Muscle layer of duodenum (tissue), 2 donors: Measurements from ENCODE around the gene PIK3CD.

Experiments used
- H3K27ac ChIP-seq: one replicate; pipeline ENCODE4 v1.7.0; 2013; ENCODE audit warnings: mild to moderate bottlenecking, low read length
- H3K27me3 ChIP-seq: one replicate; pipeline ENCODE4 v1.7.0; 2013; ENCODE audit warnings: low read depth, mild to moderate bottlenecking, control low read depth, low read length
- H3K36me3 ChIP-seq, 2 donors: one replicate each; pipeline ENCODE4 v1.7.0; 2013; ENCODE audit warnings: low read length in 2 of 2, control low read depth in 1 of 2, mild to moderate bottlenecking in 1 of 2; ENCODE audit not compliant: insufficient read depth in 2 of 2, control insufficient read depth in 1 of 2
- H3K4me1 ChIP-seq, 2 donors: one replicate each; pipeline ENCODE4 v1.7.0; 2013; ENCODE audit warnings: low read length in 2 of 2, mild to moderate bottlenecking in 2 of 2, control low read depth in 1 of 2, moderate library complexity in 1 of 2; ENCODE audit not compliant: insufficient read depth in 2 of 2, control insufficient read depth in 1 of 2
- H3K4me3 ChIP-seq, 2 donors: one replicate each; pipeline ENCODE4 v1.7.0; 2013; ENCODE audit warnings: low read length in 2 of 2, low read depth in 1 of 2, mild to moderate bottlenecking in 1 of 2
- H3K9me3 ChIP-seq, 2 donors: one replicate each; pipeline ENCODE4 v1.7.0; 2013; ENCODE audit warnings: low read length in 2 of 2, control low read depth in 1 of 2, mild to moderate bottlenecking in 1 of 2; ENCODE audit not compliant: control insufficient read depth in 1 of 2
- donor health status: healthy.

PIK3CD gene

GRCh38 chr1:9609998-9610397 is 41.5 kb upstream of the PIK3CD start:
- Histone ChIP-seq H3K27me3 (no peaks in the 10 kb centered on the region), H3K4me3 (no peak overlapping the region), H3K36me3 (peaks cover 9 to 69% of the 10 kb centered on the region in 2 donors), H3K27ac (no peak overlapping the region), H3K9me3 (no peaks in the 10 kb centered on the region), H3K4me1 (no peaks in the 10 kb centered on the region)

- H3K9me3 ChIP-seq, result no peaks in the 10 kb centered on the region
- H3K4me3 ChIP-seq, result no peak overlapping the region
- peaks cover 9 to 69% of the 10 kb centered on the region in 2 donors for H3K36me3 ChIP-seq
Observed at GRCh38 chr1:9610548-9610947, 41.0 kb upstream of the PIK3CD start.

GRCh38 chr1:9611716-9612115 is 39.8 kb upstream of the PIK3CD start:
- H3K4me3 ChIP-seq, result no peak overlapping the region
- H3K36me3 ChIP-seq, result peaks cover 9 to 64% of the 10 kb centered on the region in 2 donors
- H3K4me1 ChIP-seq, result no peaks in the 10 kb centered on the region
- H3K27me3 ChIP-seq, result no peaks in the 10 kb centered on the region
- H3K27ac ChIP-seq, result no peak overlapping the region
- no peaks in the 10 kb centered on the region for H3K9me3 ChIP-seq

More at GRCh38 chr1:9610548-9610947, 41.0 kb upstream of the PIK3CD start:
- H3K27me3 ChIP-seq, result no peaks in the 10 kb centered on the region
- no peaks in the 10 kb centered on the region for H3K4me1 ChIP-seq
- no peak overlapping the region for H3K27ac ChIP-seq

DNA sequence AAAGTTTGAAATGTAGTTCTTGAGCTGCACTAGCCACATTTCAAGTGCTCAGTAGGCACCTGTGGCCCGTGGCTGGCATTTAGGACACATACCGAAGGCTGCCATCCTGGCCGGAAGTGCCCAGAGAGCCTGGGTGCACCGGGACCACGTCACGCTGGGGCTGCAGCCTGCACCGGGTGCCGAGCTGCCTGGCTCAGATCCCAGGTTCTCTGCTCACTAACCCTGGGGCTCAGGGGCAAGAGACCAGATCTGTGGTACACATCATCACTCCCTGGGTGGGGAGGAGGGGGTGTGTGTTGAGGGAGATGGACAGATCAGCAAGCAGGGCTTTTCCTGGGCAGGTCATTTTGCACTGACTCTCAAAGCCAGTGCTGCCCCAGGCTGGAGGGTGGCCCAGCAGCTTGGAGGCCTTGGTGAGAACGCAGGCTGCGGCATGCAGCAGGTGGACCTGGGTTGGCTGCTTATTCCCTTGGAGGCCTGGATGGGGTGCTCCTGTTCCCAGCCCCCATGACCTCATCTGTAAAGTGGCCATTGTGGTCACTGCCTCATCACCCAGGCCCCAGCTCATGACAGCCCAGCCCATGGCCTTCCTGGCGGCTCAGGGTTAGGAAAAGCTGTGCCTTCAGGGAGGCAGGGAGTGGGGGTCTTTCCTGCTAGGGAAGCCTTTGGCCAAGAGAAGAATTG is 39.2 kb upstream of the PIK3CD start:
- H3K36me3 ChIP-seq, result peaks cover 9 to 63% of the 10 kb centered on the region in 2 donors
- H3K4me3 ChIP-seq, result no peak overlapping the region
- H3K27ac ChIP-seq, result no peak overlapping the region
- H3K9me3 ChIP-seq, result no peaks in the 10 kb centered on the region
- no peaks in the 10 kb centered on the region for H3K4me1 ChIP-seq
- no peaks in the 10 kb centered on the region for H3K27me3 ChIP-seq

DNA sequence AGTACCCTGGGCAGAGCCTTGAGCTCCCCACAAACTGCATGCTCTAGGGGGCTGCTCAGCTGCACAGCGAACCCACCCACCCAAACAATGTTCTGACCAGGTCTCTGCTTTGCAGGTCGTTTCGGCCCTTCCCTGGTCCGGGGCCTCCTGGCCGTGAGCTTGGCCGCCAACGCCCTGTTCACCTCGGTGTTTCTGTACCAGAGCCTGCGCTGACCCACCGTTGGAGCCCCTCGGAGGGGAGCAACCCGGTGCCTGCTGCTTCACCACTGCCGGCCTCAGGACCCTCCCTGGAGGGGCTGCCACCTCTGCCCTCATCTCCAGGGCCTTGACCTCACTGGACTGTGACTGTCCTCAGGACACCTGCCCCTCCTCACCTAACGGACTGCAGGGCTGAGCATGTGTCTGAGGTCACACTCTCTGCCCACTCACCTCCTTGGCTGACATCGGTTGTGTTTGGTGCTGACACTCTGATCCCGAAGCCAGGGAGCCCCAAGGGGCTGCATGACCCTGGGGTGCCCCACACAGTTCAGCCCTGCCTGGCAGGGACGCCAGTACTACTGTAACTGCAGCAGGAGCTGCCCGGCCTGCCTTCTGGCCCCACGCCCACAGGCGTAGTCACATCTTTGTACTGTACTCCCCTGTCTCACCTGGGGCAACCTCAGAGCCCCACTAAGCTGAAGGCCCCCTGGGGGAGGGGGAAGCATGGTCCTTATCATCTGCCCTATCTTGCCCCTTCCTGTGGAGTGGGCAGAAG is 38.5 kb upstream of the PIK3CD start:
- H3K4me3 ChIP-seq, result no peak overlapping the region
- H3K36me3 ChIP-seq, result peaks cover 9 to 56% of the 10 kb centered on the region in 2 donors
- H3K27ac ChIP-seq, result no peak overlapping the region
- no peaks in the 10 kb centered on the region for H3K27me3 ChIP-seq
- no peaks in the 10 kb centered on the region for H3K4me1 ChIP-seq
- no peaks in the 10 kb centered on the region for H3K9me3 ChIP-seq

DNA sequence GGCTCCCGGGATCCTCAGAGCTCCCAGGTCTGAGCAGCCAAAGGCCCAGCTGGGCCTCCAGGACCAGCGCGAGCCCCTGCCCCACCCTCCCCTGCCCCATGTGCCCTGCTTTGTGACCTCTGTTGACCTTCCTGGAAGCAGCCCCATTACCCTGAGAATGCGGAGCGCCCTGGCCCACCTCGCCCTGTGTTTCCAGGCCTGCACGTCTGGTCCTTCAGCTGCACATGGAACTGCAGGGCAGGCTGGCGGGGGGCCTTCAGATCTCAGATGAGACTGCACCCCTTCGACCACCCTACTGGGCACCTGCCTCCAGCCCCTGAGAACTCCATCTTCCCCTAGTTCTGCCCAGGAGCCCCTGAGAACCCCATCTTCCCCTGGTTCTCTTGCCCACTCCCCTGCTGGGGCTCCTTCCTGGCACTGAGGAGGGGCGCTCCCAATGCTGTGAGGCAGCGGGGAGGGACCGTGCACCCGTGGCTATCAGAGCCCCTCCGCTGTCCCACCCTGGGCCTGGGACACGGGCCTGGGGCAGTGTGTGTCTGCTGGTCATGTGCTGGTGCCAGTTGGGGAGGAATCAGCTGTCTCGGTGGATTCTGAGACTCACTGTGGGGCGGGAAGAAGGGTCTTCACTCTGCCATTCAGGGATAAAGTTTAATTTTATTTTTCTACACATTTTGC is 37.8 kb upstream of the PIK3CD start:
- H3K36me3 ChIP-seq, result peaks cover 9 to 48% of the 10 kb centered on the region in 2 donors
- no peak overlapping the region for H3K4me3 ChIP-seq
- no peaks in the 10 kb centered on the region for H3K4me1 ChIP-seq
- H3K9me3 ChIP-seq, result no peaks in the 10 kb centered on the region
- H3K27me3 ChIP-seq, result no peaks in the 10 kb centered on the region
- no peak overlapping the region for H3K27ac ChIP-seq

- Histone ChIP-seq H3K4me3 (no peak overlapping the region), H3K4me1 (no peaks in the 10 kb centered on the region), H3K27ac (no peak overlapping the region), H3K36me3 (peaks cover 5 to 31% of the 10 kb centered on the region in 2 donors), H3K27me3 (no peaks in the 10 kb centered on the region), H3K9me3 (no peaks in the 10 kb centered on the region)
Observed at GRCh38 chr1:9615316-9616063, 36.0 kb upstream of the PIK3CD start.

DNA sequence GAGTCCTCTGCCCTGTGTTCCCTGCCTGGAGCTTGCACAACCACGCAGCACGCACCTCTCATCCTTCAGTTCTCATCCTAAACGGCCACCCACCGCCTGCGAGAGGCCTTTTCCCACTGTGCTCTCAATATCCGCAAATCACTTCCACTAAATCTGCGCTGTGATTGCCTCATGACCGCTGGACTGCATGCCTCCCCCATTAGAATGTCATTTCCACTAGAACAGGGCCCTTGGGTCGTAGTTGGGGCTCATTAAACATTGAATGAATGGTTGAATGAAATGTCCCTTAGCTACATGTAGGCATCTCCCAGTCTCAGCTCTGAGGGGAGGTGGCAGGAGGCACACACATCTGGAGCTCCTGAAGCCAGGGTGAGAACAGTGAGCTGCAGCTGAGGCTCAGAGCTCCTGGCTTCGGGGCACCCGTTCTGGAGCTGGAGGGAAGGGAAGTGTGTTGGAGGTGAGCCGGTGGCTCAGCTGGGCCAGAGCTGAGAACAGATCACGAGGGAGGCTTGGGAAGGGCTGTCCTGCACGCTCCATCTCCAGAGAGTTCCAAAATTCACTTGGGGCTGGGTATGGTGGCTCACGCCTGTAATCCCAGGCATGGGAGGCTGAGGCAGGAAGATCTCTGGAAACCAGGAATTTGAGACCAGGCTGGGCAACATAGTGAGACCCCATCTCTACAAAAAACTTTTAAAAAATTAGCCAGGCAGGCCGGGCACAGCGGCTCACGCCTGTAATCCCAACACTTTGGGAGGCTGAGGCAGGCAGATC is 32.4 kb upstream of the PIK3CD start:
- no peaks in the 10 kb centered on the region for H3K4me1 ChIP-seq
- H3K4me3 ChIP-seq, result no peak overlapping the region
- H3K36me3 ChIP-seq, result no peaks in the 10 kb centered on the region
- H3K27me3 ChIP-seq, result no peaks in the 10 kb centered on the region
- no peaks in the 10 kb centered on the region for H3K9me3 ChIP-seq
- H3K27ac ChIP-seq, result no peak overlapping the region

- Histone ChIP-seq H3K9me3 (no peaks in the 10 kb centered on the region), H3K4me1 (no peaks in the 10 kb centered on the region), H3K27me3 (no peaks in the 10 kb centered on the region), H3K4me3 (no peak overlapping the region), H3K27ac (no peak overlapping the region), H3K36me3 (no peaks in the 10 kb centered on the region)
Observed at GRCh38 chr1:9621032-9621431, 30.5 kb upstream of the PIK3CD start.

- no peaks in the 10 kb centered on the region for H3K36me3 ChIP-seq
- no peak overlapping the region for H3K4me3 ChIP-seq
- H3K9me3 ChIP-seq, result no peaks in the 10 kb centered on the region
- H3K27me3 ChIP-seq, result no peaks in the 10 kb centered on the region
- H3K4me1 ChIP-seq, result peaks cover 0 to 7% of the 10 kb centered on the region in 2 donors
- no peak overlapping the region for H3K27ac ChIP-seq
Observed at GRCh38 chr1:9624081-9624480, 27.4 kb upstream of the PIK3CD start.
